SHP77 treated with DMSO at 0.1 percent for 48 hours (cell line): Measurements from ENCODE around the gene PACRG.

ENCODE experiments used
- DNase-seq: peaks from one replicate; lab custom pipeline; 2025; lab: John Stamatoyannopoulos, UW

The PACRG gene

DNA sequence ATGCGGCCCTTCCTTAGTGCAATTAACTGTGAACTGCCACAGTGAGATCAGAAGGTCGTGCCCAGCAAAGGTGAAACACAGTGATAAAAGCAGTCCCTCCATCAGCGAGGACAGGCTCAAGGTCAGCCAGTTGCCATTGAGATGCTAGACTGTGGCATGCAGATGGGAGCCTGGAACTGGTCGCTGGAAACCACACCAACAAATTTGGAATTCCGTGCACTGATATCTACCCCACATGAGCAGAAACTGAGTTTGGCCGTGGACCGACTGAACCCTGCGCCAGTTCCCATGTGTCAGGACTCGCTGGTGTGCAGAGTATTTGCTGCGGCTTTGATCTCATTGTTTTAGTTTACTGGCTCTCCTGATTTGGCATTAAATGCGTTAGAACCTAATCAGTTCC is 561.1 kb downstream of the PACRG start:
- no peak for DNase-seq

DNA sequence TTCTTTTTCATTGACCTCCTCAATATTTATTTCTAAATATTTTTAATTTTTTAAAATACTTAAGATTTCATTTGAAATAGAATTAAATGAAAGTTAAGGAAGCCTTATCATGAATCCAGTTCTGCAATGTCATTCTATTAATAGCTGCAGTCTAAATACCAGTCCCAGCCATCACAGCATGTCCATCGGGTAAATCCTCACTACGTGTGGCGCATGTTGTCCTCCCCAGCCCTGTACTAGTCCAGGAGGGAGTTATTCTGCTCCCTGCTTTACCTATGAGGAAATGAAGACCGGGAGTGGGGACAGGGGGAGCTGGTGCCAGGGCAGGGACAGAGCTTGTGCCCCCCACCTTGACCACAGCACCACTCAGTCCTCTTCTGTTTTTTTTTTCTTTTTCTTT is 561.7 kb downstream of the PACRG start:
- no peak for DNase-seq

DNA sequence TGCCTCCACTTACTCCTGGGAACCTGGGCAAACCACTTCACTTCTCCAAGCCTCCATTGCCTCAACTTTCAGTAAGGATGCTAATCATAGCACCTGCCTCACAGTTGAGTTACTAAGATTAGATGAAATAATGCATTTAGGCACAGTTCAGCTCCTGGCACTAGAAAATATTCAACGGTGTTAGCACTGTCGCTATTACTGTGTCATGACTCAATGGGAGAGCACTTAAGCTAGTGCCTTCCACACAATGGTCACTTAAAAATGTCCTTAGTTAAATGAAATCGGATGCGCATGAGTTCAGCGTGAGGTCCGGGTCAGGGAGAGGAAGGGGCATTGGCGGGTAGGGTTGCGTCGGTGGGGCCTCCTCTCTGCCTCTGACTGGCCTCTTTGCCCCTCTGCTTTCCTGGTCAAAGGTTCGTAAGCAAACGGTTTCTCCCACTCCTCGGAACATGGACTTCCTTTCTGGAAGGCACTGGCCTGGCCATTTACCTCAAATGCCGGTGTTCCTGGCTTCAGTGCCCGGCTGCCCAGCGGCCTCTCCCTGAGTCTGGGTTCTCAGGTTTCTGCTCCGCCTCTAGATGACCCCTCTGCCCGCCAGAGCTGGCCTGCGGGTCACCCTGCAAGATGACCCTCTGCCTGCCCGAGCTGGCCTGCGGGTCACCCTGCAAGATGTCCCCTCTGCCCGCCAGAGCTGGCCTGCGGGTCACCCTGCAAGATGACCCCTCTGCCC is 562.9 kb downstream of the PACRG start:
- DNase-seq, result no peak

DNA sequence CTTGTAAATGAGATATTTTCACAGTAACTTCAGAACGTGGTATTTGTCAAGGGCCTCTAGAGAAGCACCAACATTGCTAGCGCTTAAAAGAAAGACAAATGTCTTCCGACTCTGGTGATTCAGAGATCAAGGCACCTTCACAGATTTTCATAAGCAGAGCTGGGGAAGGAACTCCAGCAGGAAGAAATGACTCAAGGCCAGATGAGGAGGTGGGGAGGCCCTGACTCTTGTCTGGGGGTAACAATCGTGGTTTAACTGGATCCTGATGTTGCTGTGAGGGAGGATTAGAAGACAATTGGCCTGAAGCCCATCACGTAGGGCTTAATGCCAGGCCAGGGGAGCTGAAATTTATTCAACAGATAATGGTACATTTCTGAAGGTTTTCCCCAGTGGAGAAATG is 563.8 kb downstream of the PACRG start:
- no peak for DNase-seq

DNA sequence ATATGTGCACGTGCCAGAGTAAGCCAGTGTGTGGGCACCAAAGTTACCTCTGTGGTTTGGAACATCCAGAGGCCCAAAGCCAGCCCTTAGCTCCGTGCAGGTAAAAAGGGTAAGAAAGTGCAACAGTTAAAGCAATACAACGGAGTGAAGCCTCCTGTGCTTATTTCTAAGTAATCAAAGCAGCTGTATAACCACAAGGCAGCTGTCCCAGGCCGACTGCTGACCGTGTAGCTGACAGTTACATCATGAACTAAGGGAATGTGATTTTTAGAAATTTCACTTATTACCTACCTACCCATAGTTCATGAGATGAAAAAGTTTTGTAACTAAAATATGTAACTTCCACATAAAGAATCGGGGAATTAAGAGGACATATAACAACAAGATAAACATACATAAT is 565.5 kb downstream of the PACRG start:
- no peak for DNase-seq

DNA sequence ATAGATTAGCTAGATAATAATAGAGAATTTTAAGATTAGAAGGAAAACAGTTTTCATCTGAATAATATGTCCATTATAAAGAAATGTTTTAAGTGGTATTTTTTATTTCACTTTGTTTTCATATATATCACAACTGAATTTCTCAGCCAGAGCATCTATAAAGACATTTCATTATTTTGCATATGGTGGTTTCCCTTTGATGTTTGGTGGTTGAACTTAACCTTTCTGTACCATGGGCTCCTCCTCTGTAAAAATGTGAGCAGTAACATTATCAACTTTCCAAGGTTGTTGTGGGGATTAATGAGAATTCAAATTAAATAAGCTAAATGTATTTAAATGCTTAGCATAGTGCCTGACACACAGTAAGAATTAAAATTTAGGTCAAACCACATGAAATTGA is 567.0 kb downstream of the PACRG start:
- DNase-seq, result no peak

DNA sequence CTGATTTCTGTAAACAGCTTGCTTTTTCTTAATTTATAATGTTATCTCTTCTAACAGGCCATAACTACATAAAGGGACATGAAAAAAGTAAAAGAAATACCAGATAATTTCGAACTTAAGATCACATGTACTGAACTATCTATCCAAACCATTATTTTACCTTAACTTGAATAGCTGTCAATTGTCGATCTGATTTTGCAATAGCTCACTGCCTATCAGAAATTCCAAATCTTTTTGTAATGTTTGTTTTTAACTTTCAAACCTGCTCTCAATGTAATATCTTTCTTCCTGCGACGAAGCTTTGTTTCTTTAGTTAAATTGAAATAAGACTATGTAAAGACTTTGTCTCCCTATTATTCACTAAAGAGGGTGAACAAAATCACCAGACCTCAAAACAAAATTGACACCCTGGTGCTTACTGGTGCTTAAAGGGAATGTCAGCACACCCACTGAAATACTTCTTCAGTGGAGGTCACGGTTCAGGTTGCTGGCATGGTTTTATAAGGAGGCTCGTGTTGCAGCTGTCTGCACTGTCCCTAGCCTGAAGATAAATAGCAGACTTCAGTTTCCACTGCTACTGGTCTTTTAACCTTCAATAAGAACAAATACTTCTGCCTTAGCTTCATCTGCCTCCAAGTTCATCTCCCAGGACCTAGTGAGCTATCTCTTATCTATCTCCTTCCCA is 569.2 kb downstream of the PACRG start:
- no peak for DNase-seq

DNA sequence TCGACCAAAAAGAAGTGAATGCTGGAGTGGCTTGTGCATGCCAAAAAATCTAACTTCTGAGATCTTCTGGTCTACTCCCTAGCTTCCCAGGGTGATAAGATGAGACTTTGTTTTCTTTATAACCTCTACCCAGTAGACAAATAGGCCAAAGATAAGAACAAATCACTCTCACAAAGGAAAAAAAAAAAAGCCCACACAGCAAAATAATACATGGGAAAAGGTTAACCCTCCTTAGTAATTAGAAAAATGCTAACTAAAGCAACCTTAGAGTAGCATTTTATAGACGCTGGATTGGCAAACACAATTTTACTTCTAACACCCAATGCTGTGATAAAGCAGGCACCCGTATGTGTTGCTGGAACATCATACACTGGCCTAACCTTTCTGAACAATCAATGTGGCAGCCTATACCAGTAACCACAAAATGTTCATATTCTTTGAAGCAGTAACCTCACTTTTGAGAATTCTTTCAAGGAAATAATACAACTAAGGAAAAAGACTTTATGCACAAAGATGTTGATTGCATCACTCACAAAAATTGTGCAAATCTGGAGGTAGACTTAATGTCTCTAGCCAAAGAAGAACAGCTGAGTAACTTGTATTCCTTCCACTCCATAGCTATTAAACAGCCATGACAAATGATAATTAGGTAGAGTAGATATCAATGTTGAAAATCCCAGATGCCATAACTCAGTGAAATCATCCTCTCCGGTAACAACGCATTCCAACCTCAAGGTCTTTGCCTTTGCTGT is 570.5 kb downstream of the PACRG start:
- DNase-seq, result no peak

DNA sequence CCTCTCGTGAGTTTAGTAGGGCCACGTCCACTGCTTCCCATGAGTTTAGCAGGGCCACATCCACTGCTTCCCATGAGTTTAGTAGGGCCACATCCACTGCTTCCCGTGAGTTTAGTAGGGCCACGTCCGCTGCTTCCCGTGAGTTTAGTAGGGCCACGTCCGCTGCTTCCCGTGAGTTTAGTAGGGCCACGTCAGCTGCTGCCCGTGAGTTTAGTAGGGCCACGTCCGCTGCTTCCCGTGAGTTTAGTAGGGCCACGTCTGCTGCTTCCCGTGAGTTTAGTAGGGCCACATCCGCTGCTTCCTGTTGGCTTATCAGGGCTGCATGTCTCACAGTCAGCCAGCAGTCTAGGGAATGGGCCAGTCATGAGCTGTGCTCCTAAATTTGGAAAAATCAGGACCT is 573.1 kb downstream of the PACRG start:
- no peak for DNase-seq

DNA sequence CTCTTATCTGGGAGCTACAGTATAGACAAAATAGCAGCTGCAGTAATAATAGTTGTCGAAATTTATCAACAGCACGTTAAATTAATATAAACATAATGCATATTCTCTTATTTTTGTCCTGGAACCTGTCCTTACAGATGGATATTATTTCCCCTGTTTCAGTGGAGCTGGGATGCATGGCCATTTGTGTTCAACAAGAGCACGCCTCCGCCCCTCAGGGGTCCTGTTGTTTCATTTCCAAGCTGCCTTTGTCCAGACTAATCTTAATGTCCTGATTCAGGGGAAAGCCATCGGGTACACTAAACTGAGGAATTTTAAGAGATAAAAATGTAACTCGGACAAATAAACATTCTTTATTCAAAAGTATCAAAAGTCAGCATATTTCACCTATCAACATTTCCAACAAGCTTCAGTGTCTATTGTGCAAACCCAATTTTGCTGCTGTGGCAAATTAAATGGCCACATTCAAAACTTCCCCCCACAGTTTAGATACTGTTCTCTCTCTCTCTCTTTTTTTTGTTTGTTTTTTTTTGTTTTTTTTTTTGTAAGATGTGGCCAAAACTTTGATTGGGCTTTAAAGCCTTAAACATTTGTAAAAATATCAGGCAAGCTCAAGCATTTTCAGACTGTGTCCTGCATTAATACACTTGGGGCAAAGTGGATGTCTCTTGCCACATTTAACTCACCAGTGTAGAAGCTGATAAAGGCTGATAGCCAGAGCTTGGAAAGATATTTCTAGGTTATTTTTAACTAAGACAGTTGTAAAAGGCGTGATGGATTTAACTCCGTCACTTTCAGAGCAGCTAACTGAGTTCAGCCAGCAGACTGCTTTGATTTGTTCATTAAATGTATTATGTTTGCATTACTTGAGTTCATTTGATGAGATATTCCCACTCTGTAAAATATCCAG is 574.2 kb downstream of the PACRG start:
- DNase-seq, result no peak

DNA sequence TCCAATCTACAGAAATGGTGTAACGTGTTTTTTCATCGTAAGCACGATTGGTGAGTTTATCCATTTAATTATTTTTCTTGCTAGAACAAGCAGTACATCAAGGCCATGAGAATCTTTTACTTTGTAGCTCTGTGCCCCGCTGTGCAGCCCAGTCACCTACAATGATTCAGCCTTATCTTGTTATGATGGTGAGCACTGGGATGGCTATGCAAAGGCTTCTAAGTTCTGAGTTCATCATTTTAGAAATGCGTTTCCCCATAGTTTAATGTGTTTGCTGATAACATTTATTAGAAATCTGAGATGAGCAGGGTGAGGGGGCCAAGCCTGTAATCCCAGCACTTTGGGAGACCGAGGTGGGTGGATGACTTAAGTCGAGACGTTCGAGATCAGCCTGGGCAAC is 575.0 kb downstream of the PACRG start:
- DNase-seq, result no peak

DNA sequence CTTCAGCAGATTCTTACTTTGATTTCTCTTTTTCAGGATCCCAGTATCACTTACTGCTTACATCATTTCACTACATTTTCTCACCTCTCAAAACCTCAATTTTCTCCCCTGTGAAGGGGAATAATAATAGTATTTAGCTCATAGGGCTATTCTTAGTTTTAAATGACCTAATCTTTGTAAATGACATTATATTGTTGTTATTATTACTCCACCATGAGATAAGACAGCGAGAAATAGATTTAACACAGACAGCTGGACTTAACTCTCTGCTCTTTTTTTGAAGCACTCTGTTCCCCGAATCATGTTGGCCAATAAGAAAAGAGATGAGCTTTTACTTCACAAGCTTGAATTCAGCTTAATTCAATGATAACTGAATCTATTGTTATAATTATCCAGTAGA is 578.2 kb downstream of the PACRG start:
- DNase-seq, result no peak

DNA sequence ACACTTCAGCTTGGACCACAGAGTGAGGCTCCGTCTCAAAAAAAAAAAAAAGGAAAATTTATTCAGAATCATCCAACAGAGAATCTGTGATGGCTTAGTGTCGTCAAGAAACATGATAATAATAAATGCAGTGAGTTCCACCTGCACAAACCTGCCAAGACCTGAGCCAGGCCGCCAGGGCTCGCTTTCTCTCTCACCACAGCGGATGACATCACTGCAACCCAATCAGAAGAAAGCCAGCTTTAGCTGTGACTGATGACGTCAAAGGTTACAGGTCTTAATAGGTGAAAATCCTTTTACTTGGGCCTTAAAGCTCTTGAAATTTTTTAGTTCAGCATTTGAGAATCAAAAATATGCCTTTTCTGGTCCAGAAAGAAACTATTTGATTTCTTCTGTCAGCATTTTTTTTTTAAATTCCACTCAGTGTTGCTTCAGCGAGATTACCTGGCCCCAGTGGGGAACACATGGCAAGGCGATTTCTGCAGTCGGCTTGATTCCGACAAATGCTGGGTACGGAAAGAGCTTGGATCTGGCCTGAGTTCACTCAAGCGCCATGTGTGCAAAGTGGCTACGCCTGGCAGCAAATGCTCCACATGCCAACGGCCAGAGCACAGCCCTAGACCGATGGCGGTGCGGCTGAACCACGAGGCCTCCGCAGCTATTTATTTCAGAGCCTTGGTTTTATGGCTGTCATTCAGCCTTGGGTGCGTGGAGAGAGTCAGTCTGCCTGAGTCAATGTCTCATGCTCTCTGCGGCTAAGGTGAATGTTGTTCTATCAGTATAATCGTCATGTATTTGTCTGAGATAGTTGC is 581.1 kb downstream of the PACRG start:
- no peak for DNase-seq

DNA sequence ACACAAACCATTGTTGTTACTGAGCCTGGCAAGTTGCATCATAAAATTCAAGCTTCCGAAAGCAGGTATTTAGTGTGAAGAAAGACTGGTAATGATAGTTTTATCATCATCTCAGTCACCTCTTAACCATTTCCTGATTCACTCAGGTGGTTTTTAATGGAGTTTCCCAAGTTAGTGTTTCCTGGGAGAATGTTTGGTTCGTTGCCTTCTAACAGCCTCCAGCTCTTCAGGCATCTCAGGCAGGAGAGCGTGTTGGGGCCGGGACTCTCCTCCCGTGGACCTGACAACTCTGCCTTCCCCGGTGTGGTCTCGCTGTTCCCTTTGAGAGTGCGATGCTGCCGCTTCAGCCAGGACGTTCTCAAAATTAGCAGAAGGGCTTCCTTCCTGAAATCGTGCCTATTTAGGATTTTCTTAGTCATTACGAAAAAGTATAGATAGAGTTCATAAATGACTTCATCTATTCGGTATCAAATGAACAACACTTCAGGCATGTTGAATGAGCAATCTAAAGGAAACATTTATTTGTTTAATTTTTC is 581.8 kb downstream of the PACRG start:
- DNase-seq, result no peak

DNA sequence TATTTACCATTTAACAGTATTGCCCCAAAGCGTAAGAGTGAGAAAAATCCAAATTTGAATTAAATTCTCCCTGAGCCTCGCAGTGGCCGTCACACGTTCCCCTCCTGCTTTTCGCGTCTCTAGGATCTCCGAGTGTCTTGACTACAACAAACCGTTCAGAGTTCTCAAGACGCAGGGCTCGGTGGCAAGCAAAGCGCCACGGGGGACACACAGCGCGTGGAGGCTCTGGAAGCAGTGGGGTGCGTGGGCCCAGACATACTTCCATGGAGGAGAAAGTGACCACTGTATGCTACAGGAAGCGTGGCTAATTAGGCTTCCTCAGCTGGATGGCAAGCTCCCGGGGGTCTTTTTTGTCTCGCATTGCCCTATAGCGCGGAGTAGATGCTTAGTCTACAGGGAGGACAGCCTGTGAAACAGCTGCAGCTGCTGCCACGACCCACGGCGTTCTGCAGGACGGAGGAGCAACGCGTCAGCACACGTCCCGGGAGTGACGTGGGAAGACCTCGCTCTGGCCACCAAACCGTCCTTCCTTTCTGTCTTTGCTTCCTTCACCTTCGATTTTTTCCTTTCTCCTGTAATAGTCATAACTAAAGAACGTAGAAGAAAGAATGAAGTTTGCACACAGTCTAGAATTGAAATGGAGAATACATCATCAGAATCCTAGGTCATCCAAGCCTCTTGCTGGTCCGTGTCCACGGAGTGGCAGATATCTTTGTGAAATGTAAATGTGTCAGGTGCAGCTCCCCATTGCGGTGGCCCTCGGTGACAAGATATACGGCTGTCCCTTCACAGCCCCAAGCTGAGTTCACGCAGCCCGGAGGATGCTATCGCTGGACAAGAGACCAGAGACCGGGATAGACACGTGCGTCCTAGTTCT is 582.6 kb downstream of the PACRG start:
- no peak for DNase-seq

DNA sequence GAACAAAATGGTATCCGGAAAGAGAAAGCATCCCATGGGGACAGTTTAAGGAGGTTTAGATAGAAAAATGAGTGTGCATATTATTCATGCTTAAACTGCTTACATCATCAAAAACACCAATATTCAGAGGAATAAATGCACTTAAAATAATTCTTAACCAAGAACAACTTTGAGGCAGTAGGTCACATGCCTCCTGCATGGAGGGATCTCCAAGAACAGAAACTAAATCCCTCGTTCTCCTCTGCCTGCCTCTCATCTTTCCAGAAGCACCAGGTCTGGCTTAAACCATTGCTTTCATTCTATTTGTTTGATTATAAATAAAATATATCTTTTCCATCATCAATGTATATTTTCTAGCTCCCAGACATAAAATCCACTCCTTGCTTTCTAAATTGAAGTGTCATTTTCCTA is 583.2 kb downstream of the PACRG start:
- no peak for DNase-seq

DNA sequence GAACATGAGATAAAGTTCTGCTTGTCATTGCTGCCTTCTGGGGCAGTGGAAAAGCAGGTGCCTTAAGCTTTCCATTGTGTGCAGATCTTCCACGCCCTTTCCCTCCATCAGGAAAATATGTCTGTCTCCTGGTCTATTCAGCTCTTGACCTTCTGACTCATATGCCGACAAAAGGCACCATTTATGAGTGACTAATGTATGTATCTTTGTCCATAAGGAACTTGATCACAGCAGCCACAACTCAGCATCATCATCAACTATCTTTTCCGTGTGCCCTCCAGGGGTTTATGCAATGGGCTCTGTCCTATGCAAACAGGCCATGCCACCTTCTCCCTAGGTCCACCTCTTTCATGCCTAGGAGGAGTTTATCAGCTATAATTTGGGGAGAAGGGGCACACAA is 584.1 kb downstream of the PACRG start:
- no peak for DNase-seq

DNA sequence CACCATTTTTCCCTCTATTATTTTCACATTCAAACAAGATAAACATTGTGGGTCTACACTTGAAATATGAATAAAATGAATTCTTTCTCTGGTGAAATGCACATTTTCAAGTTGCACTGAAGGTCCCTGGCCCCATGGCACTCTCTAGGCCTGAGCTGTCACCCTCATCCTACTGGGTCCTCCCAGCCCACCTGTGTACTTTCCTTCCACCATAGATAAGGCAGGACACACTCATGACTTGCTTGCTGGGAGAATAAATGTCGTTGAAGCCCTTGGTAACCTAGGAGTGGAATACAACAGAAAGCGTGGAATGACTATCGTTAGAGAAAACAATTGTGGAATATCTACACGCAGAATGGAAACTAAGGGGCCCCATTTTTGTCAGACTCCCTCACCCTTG is 585.8 kb downstream of the PACRG start:
- DNase-seq, result no peak

DNA sequence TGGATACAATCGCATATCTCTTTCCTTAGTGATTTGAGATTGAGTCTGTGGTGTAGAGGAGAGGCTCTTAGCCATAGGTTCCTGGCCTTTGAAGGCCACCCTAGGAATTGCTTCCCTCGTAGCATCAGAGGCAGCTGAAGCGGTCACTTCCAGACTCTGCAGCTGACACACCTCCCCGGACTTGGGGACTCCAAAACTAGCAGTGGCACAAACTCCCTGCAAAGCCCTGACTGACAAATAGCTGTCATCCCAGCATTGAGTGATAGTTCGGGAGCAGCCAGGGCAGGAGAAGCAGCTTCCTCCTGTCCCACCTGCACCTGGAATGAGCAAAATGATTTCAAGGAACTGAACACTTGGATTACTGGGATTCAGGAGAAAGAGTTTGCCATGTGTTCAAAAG is 586.2 kb downstream of the PACRG start:
- no peak for DNase-seq
